HepG2 (cell line): ENCODE data around the gene ASPM. TPM values are rescaled to one million over a fixed set of nuclear protein-coding genes. Genes with fewer than 3 reads are reported as not detected.

ENCODE experiments used
- ATF7-NPFF ChIP-seq: sonication (generic); formaldehyde crosslinking; IDR thresholded peaks from 2 replicates; pipeline ENCODE4 v1.8.1; 2023; ENCODE audit warnings: mild to moderate bottlenecking, low read depth, missing genetic modification reagents, moderate library complexity
- CEBPG ChIP-seq: IDR thresholded peaks from 2 replicates; pipeline ENCODE4 v1.6.1; 2016
- DPF2 ChIP-seq: sonication (generic); formaldehyde crosslinking; IDR thresholded peaks from 2 replicates; pipeline ENCODE4 v1.4.0; 2020; ENCODE audit warnings: mild to moderate bottlenecking, low read depth, missing genetic modification reagents, borderline replicate concordance
- EP300 ChIP-seq, 3 experiments: sonication (generic) in 1 of 3; formaldehyde crosslinking in 1 of 3; IDR thresholded peaks; 2 replicates each; pipeline versions ENCODE4 v1.5.1 to v1.6.1; 2011 to 2020; ENCODE audit warnings: low read depth in 2 of 3, low read length in 2 of 3, borderline replicate concordance in 1 of 3, improper control_type of control experiment in 1 of 3, mild to moderate bottlenecking in 1 of 3, missing genetic modification reagents in 1 of 3, moderate library complexity in 1 of 3
- GATAD2A ChIP-seq: IDR thresholded peaks from 2 replicates; pipeline ENCODE4 v1.6.1; 2016
- ISL2 ChIP-seq: sonication (generic); formaldehyde crosslinking; IDR thresholded peaks from 2 replicates; pipeline ENCODE4 v1.5.0; 2020; ENCODE audit warnings: missing genetic modification reagents
- KLF6 ChIP-seq: IDR thresholded peaks from 2 replicates; pipeline ENCODE4 v1.8.0; 2016; ENCODE audit warnings: missing biosample characterization, missing genetic modification reagents
- PITX1 ChIP-seq: sonication (generic); formaldehyde crosslinking; IDR thresholded peaks from 2 replicates; pipeline ENCODE4 v1.5.1; 2020; ENCODE audit warnings: mild to moderate bottlenecking, missing genetic modification reagents
- RCOR2 ChIP-seq: IDR thresholded peaks from 2 replicates; pipeline ENCODE4 v1.6.1; 2016; ENCODE audit warnings: missing biosample characterization, missing genetic modification reagents
- ZNF343 ChIP-seq: sonication (generic); formaldehyde crosslinking; IDR thresholded peaks from 2 replicates; pipeline ENCODE4 v1.4.0; 2020; ENCODE audit warnings: mild to moderate bottlenecking, missing genetic modification reagents
- polyA plus RNA-seq, 8 experiments: library from polyadenylated mRNA; depleted of rRNA in 3 of 8; stranded (reverse) in 7 of 8; unstranded in 1 of 8; fragments of >200 nt; fragmentation: Illumina TruSeq in 4 of 8; extraction: Trizol in 4 of 8; gene quantifications; 2 replicates each; pipeline versions ENCODE4 v1.2.1 to v1.2.3, GENCODE V29; 2011 to 2016; ENCODE audit warnings: low read depth in 4 of 8, missing spikeins in 1 of 8, mixed read lengths in 1 of 8; ENCODE audit not compliant: insufficient read depth in 1 of 8
- total RNA-seq, 5 experiments: library from RNA; depleted of rRNA; stranded (reverse); fragments of >200 nt; fragmentation: Illumina TruSeq; extraction: Trizol; gene quantifications; 2 replicates each; pipeline ENCODE4 v1.2.3, GENCODE V29; 2016; ENCODE audit warnings: low read depth in 1 of 5
- TF ChIP-seq, protein P1 (sequence below), 2 experiments: sonication (generic) in 1 of 2; formaldehyde crosslinking in 1 of 2; IDR thresholded peaks; 2 replicates each; pipeline versions ENCODE4 v1.4.0 to v1.6.1; 2016 to 2020; ENCODE audit warnings: borderline replicate concordance in 1 of 2, low read depth in 1 of 2, mild to moderate bottlenecking in 1 of 2, missing genetic modification reagents in 1 of 2
- TF ChIP-seq, protein P2 (sequence below), 2 experiments: sonication (generic) in 1 of 2; formaldehyde crosslinking in 1 of 2; IDR thresholded peaks; 2 replicates each; pipeline versions ENCODE4 v1.6.1 to v1.9.0; 2014 to 2022; ENCODE audit warnings: antibody characterized with exemption in 1 of 2, borderline replicate concordance in 1 of 2, inconsistent platforms in 1 of 2, low read depth in 1 of 2, missing genetic modification reagents in 1 of 2
- TF ChIP-seq, protein P3 (sequence below): IDR thresholded peaks from 2 replicates; pipeline ENCODE4 v1.6.1; 2016

ASPM gene
- total and polyA plus RNA-seq, 2 of the 13 experiments (the other 11 are each of a cell fraction or from before 2014, with no cell fraction given), result 7.7 to 29.1 TPM

DNA sequence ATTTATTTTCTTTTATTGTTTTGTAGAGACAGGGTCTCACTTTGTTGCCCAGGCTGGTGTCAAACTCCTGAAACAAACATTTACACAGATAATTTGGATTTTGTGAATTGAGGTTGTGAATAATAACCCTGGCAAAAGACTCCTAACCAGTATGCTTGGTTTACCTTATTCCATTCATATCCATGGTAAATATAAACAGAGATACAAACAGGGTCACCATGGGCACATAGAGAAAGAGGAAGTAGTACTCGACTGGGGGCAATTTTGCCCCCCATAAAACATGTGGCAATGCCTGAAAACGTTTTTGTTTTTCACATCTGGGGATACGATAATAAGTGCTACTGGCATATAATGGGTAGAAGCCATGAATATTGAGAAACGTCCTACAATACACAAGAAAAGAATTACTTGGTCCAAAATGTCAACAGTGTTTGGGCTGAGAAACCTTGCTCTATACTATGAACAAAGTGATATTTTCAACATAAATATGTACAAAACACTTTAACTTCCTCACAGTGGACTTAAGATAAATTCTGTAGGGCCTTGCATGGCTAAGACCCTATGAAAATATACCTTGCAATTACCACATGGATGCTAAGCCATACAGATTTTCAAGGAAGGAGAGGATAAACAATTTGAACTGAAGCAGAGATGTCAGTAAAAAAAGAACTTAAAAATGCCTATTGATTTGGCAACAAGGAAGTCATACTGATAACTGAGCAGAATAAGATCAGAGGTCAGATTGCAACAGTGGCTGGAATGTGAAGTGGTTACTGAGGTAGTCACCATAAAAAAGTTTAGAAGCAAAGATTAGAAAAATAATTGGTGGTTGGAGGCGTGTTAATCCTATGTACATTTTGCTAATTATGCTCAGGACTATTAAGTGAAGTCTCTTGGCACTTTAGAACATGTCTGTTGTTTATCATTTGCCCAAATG is 27.4 kb upstream of the ASPM start (continued):
- no peak for TF ChIP-seq ZNF343 (CRISPR knock-in tag)
- no peak for TF ChIP-seq ATF7-NPFF (CRISPR knock-in tag)
- TF ChIP-seq, protein P1, sequence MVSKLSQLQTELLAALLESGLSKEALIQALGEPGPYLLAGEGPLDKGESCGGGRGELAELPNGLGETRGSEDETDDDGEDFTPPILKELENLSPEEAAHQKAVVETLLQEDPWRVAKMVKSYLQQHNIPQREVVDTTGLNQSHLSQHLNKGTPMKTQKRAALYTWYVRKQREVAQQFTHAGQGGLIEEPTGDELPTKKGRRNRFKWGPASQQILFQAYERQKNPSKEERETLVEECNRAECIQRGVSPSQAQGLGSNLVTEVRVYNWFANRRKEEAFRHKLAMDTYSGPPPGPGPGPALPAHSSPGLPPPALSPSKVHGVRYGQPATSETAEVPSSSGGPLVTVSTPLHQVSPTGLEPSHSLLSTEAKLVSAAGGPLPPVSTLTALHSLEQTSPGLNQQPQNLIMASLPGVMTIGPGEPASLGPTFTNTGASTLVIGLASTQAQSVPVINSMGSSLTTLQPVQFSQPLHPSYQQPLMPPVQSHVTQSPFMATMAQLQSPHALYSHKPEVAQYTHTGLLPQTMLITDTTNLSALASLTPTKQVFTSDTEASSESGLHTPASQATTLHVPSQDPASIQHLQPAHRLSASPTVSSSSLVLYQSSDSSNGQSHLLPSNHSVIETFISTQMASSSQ (IDR thresholded peaks at IDR 0.05; ENCODE audit: low read depth), result peak; percentile 41; the same call in 1 of the 2 replicates
- TF ChIP-seq, protein P1 (CRISPR knock-in tag; IDR thresholded peaks at IDR 0.05; ENCODE audit: borderline replicate concordance), result no peak; the same call in 1 of the 2 replicates
- TF ChIP-seq EP300 (IDR thresholded peaks at IDR 0.05; ENCODE audit: low read depth in 2 of 2, low read length in 2 of 2), result peak in 1 of 2 experiments; percentile 91; a peak in 2 of 4 replicates
- peak; percentile 84 for TF ChIP-seq EP300 (CRISPR knock-in tag; IDR thresholded peaks at IDR 0.05; ENCODE audit: borderline replicate concordance)
- peak; percentile 86 for TF ChIP-seq ISL2 (CRISPR knock-in tag)
- TF ChIP-seq, protein P2, sequence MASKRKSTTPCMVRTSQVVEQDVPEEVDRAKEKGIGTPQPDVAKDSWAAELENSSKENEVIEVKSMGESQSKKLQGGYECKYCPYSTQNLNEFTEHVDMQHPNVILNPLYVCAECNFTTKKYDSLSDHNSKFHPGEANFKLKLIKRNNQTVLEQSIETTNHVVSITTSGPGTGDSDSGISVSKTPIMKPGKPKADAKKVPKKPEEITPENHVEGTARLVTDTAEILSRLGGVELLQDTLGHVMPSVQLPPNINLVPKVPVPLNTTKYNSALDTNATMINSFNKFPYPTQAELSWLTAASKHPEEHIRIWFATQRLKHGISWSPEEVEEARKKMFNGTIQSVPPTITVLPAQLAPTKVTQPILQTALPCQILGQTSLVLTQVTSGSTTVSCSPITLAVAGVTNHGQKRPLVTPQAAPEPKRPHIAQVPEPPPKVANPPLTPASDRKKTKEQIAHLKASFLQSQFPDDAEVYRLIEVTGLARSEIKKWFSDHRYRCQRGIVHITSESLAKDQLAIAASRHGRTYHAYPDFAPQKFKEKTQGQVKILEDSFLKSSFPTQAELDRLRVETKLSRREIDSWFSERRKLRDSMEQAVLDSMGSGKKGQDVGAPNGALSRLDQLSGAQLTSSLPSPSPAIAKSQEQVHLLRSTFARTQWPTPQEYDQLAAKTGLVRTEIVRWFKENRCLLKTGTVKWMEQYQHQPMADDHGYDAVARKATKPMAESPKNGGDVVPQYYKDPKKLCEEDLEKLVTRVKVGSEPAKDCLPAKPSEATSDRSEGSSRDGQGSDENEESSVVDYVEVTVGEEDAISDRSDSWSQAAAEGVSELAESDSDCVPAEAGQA (IDR thresholded peaks at IDR 0.05; ENCODE audit: low read depth), result no peak
- TF ChIP-seq, protein P2 (CRISPR knock-in tag; IDR thresholded peaks at IDR 0.05; ENCODE audit: borderline replicate concordance), result no peak
- TF ChIP-seq, protein P3, sequence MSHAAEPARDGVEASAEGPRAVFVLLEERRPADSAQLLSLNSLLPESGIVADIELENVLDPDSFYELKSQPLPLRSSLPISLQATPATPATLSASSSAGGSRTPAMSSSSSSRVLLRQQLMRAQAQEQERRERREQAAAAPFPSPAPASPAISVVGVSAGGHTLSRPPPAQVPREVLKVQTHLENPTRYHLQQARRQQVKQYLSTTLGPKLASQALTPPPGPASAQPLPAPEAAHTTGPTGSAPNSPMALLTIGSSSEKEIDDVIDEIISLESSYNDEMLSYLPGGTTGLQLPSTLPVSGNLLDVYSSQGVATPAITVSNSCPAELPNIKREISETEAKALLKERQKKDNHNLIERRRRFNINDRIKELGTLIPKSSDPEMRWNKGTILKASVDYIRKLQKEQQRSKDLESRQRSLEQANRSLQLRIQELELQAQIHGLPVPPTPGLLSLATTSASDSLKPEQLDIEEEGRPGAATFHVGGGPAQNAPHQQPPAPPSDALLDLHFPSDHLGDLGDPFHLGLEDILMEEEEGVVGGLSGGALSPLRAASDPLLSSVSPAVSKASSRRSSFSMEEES (CRISPR knock-in tag), result peak; percentile 49; the same call in 1 of the 2 replicates
- TF ChIP-seq CEBPG (CRISPR knock-in tag), result peak; percentile 97
- TF ChIP-seq GATAD2A (CRISPR knock-in tag), result peak; percentile 99
- peak; percentile 93 for TF ChIP-seq DPF2 (CRISPR knock-in tag)
- peak; percentile 75 for TF ChIP-seq PITX1 (CRISPR knock-in tag)
- peak; percentile 54; the same call in 1 of the 2 replicates for TF ChIP-seq RCOR2 (CRISPR knock-in tag)
- peak; percentile 64; the same call in 1 of the 2 replicates for TF ChIP-seq KLF6 (CRISPR knock-in tag)
